Cerebellar cortex (tissue), 1 donor: ENCODE data around the gene NCDN.

Experiments
- DNase-seq: peaks from one replicate; pipeline ENCODE4 v3.0.0-alpha.2; 2015; ENCODE audit warnings: low spot score

The NCDN gene

DNA sequence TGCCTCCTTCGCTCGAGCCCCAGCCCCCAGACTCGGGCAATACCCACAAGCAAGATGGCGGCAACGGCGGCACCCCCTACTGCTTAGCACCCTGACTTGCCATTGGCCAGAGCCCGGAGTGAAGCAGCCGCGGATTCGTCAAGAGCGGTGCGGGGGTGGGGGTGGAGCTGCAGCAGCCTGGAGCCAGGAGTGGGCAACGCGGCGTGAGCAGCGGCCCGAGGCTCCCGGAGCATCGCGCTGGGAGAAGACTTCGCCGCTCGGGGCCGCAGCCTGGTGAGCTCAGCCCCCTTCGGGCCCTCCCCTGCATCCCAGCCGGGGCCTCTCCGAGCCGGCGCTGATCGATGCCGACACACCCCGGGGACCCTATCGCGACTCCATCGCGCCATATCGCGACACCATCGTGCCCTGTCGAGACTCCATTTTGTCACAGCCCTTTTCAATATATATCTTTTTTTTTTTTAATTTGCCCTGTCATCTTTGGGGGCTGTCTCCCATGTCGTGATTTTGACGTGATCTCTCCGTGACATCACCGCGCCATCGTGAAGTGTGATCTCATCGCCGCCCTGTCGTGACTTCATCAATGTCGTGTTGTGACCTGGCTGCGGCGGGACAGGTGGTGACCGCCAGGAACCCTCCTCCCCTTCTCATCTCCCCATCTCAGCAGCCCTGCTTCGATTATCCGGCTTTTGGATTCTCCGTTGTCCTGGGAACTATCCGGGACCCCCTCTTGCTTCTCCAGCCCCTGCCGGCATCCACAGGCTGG is at the start of gene NCDN:
Gene NCDN (plus strand): TSS at position 189 of the 763 bp plus-strand sequence. CDS start 392 bp downstream, at position 581.
- DNase-seq, result peak; percentile 96

DNA sequence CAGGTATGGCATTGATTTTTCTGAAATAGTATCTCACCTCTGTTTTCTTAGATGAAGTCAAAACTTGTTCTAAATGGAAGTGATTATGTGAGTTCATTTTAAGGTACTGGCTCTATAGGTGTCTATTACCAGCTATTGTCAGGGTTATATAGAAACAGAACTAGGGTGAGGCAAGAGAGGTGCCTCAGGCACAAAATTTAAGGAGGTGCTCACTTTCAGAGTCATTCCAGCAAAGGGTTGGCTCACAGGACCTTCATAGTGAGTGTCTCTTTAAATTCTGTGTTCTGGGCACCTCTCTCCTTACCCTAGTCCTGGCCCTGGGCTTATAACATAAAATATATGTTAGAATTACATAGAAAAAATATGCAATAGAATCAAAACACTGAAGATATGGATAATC is 49.7 kb upstream of the NCDN start:
- no peak for DNase-seq

DNA sequence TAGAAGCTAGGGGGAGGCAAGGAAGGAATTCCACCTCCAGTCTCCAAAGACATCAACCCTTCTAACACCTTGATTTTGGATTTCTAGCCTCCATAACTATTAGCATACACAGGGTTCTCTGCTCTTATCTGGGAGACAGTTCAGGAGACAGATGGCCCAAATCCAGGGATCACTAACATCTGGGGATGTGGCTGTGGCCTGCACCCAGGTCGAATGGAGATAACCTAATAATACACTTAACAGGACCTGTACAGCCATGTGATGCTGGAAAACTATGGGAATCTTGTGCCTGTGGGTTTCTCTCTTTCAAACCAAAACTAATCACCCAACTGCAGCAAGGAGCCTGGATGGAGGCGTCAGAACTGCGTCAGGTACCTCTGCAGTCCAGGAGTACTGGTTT is 48.0 kb upstream of the NCDN start:
- DNase-seq, result no peak

DNA sequence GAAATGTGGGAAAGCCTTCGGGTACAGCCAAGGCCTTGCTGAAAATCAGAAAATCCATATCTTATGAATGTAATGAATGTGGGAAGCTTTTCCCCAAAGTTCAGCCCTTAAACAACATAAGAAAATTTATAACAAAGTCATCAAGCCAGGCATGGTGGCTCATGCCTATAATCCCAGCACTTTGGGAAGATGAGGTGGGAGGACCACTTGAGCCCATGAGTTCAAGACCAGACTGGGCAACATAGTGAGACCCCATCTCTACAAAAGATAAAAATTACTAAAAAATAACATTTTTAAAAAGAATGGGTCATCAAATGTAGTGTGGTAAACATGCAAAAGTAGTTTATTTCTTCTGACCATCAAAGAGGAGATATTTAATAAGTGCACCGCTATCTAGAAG is 46.3 kb upstream of the NCDN start:
- no peak for DNase-seq

- DNase-seq, result no peak
These were observed 39.4 kb upstream of the NCDN start for GRCh38 chr1:35518183-35518582.

- DNase-seq, result no peak
These were observed 38.2 kb upstream of the NCDN start for GRCh38 chr1:35519432-35519831.

DNA sequence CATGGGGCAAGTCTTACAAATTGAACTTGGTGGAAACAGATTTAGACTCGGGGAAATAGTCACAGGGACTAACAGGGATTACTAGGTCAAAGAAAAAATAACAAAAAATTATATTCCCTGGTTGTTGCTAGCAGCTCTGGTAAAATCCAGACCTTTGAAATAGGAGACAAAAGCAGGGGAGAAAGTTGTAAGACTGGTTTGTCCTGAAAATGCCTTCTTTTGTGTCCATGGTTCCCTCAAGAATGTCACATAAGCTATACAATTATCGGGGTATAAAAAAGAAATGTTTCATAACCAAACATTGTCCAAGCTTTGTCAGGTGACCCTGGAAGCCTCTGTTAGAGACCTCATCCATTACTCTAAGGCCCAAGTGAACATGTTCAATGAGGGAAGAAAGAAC is 33.5 kb upstream of the NCDN start:
- DNase-seq, result no peak

DNA sequence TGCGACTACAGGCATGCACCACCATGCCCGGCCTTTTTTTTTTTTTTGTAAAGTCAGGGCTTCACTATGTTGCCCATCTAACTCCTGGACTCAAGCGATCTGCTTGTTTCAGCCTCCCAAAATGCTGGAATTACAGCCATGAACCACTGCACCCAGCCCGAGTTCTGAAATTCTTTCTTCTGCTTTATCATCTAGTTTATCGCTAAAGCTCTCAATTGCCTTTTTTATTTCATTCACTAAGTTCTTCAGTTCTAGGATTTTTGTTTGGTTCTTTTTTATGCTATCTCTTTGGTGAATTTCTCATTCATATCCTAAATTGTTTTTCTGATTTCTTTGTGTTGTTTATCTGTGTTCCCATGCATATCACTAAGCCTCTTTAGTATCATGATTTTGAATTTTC is 27.4 kb upstream of the NCDN start:
- no peak for DNase-seq

- no peak for DNase-seq
These were observed 26.7 kb upstream of the NCDN start for GRCh38 chr1:35530946-35531345.

DNA sequence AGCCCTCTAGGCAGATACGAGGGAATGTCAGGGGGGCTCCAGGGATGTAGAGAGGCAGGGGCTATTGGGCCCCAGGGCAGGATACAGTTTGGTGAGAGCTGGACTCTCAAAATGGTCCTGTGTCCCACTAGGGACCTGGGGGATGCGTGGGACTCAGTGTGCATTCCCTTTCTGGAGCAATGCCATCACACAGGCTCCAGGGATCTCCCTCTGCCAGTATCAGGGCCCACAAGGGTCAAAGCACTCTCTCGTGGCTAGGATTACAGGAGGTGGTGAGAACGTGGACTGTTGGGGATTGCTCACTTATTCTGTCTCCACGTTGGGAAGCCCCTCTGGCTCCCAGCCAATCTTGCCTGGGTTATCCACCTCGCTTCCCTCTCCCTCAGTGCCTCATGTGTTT is 26.2 kb upstream of the NCDN start:
- no peak for DNase-seq

DNA sequence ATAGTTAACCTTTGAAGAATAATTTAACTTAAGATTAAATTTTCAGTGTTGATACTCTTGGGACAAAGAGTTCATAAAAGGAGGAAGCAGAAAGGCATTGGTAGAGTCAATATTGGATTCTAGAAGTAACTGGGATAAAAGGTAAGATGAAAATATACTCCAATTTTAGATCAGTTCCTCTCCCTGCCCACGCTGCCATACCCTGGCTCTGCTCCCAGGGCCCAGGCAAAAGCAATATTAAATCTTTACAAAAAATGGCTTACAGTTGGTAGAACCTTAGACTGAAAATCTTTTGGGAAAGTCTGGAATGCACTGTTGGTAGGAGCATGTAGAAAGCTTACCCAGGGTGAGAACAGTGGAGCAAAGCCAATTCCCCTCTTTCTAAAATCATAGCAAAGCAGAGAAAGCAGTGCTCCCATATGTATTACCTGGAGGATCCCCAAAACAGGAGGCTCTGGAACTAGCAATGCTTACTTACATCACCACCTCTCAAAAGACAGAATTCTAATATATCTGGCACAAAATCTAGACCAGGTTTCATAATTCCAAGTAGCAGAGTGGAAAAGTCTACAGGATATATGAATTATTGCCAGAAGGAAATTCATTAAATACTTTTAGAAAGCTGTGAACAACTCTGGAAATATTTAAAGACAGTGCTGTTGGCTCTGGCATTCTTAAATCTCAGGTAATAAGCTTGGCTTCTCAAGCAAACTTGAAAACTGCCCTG is 24.9 kb upstream of the NCDN start:
- DNase-seq, result peak; percentile 64

DNA sequence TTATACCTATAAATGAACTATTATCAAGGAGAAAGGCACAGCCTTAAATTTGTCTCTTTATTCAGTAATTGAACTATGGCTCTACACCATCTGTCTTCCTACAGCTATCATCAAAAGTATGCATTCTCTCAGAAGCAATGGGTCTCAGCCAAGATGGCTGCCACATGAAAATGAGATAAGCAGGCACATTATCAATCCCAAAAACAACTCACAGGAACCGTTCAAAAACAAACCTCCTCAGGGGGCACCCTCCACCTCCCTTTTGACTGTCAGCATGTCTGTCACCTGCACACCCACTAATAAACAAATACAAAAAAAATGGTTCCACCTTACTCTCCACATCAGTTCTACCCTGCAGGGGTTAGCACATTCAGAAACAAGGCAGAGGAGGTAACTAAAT is 24.0 kb upstream of the NCDN start:
- DNase-seq, result no peak

DNA sequence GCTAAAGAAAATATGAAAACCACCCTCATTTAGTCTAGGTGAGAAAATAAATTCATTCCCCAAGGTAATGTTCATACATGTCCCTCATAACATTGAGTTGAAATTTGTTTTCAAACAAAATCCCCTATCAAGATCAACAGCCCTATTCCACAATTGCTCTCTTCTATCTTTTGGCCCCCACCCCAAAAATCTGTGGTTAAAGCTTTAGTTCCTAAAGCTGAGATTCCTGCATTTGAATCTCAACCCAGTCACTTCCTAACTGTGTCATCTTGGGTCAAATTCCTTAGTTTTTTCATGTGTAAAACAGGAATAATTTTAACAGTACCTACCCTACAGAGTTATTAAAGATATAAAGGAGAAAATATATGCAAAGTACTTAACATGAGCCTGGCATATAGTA is 22.4 kb upstream of the NCDN start:
- no peak for DNase-seq

- peak; percentile 51 for DNase-seq
These were observed 20.9 kb upstream of the NCDN start for GRCh38 chr1:35536556-35537162.

DNA sequence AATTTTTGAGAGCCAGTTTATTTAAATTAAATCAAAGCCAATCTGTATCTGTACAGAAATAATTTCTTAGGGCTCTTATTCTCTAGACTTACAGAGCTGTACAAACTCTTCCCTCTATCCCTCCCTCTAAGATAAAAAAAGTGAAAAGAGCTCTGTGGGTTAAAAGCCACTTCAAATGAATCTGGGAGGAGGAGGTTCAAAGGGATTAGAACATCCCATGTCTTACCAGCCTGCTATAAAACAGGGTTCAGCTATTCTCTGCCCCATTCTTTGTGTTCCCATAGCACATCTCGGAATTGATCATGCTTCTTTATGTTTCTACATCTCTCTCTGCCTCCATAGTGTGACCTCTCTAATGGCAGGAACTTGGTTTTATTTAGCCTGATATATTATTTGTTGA is 19.8 kb upstream of the NCDN start:
- no peak for DNase-seq

DNA sequence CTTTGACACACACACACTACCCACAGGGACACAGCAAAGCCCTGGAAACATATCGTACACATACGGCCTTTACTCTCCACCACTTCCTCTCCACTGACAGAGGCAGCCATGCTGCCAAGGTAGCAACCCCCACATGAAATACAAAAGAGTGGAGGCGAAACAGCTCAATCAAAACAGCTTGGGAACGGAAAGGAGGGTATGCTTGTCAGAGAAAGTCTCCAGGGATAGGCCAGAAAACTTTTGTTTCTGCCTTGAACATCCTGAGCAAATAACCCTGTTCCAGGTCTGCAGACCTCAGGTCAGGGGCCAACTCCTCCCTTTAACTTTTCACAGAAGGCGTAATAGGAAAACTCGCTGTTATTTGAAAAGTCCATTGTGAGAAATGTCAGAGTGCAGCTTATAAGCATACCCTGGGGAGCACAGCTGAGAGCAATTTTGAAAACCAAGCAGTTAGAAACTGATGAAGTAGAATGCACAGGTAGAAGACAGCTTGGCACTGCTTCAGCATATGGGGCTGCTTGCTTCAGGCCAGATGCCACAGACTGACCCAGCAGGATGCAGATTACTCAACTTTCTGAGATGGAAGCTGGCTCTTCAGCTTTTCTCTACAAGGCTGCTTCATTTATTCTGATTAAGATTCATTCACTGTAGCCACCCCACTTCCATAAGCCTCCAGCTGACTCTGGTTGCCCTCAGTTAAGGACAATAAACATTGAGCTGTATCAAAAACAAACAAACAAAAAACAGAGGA is 18.4 kb upstream of the NCDN start:
- DNase-seq, result peak; percentile 58

DNA sequence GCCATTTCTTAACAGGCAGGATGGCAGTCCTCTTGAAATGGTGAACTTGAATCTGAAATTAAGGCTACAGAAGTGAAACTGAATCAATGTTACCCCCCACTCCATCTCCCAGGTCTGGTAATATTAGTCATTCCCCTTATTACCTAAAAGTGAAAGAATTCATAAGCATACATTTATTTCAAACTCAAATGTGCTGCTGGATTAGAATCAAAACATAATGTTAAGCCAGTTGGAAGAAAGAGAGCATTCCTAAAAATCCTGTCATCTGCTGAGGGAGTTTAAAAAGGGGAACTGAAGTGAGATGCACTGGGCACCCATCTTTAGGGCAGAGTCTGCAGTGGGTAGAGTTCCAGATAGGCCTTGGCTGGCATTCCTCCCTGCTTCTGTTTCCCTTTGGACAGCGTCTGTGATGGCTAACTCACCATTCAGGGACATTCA is 17.8 kb upstream of the NCDN start:
- DNase-seq, result peak; percentile 46

- peak; percentile 35 for DNase-seq
These were observed 12.6 kb upstream of the NCDN start for GRCh38 chr1:35544976-35545375.

GRCh38 chr1:35546614-35547013 is 11.0 kb upstream of the NCDN start:
- no peak for DNase-seq

- no peak for DNase-seq
These were observed 3.7 kb upstream of the NCDN start for GRCh38 chr1:35553851-35554250.

GRCh38 chr1:35554266-35555211 is 3.1 kb upstream of the NCDN start:
- DNase-seq, result peak; percentile 75
